ENCODE measurements around the gene ASIC4. TPM values are rescaled to one million over a fixed set of nuclear protein-coding genes. Genes with fewer than 3 reads are reported as not detected.

Gene ASIC4
- total RNA-seq, 1 experiment from 2014 or later, result 0.21 TPM

- POLR2A ChIA-PET, result no interaction called here
These were observed 43.8 kb downstream of the ASIC4 start for GRCh38 chr2:219557791-219558785.

More at GRCh38 chr2:219557791-219558785, 43.8 kb downstream of the ASIC4 start:
- CTCF ChIA-PET, result no interaction called here
- no peak for ATAC-seq
- BruUV-seq (replicated peaks), result no TSS peak
- peaks cover 7% of the 10 kb centered on the region for H3K4me1 ChIP-seq (ENCODE audit: control insufficient read depth, insufficient read depth, low read length)
- H3K4me3 ChIP-seq (ENCODE audit: low read depth in 2 of 2, low read length in 2 of 2), result no peak overlapping the region
- in situ Hi-C loops (cut with HindIII; ENCODE audit: low pct_unique_long_range_greater_than_20kb, low sequenced_read_pairs), result no loop called here
- DNase-seq (ENCODE audit: low read depth, low spot score), result no peak
- no peak overlapping the region for H3K27ac ChIP-seq (ENCODE audit: low read length)
- TF ChIP-seq TCF7L2 (IDR thresholded peaks at IDR 0.05; ENCODE audit: low read depth, low read length), result no peak
- no peak for TF ChIP-seq SIN3A (IDR thresholded peaks at IDR 0.05; ENCODE audit: borderline replicate concordance, insufficient read depth, low read depth, low read length)
- TF ChIP-seq REST (IDR thresholded peaks at IDR 0.05; ENCODE audit: insufficient read depth in 1 of 2, low read depth in 2 of 2, low read length in 1 of 2), result no peak
- TF ChIP-seq POLR2AphosphoS5 (IDR thresholded peaks at IDR 0.05; ENCODE audit: low read depth, low read length), result no peak
- TF ChIP-seq CTCF (IDR thresholded peaks at IDR 0.05), result no peak
- H3K9me3 ChIP-seq (ENCODE audit: control insufficient read depth, insufficient read depth, low read depth, low read length), result no peaks in the 10 kb centered on the region
- no peaks in the 10 kb centered on the region for H3K27me3 ChIP-seq (ENCODE audit: control insufficient read depth, insufficient read depth, low read length)
- intact Hi-C loops (cut with micrococcal nuclease; ENCODE audit: unreplicated experiment), result no loop called here
- no peaks in the 10 kb centered on the region for H3K36me3 ChIP-seq (ENCODE audit: control insufficient read depth, insufficient read depth, low read length)
